Measurements from ENCODE around the gene KDM7A. TPM values are rescaled to one million over a fixed set of nuclear protein-coding genes. Genes with fewer than 3 reads are reported as not detected.

The KDM7A gene
- total RNA-seq, 1 experiment from 2014 or later = 11.7 TPM

DNA sequence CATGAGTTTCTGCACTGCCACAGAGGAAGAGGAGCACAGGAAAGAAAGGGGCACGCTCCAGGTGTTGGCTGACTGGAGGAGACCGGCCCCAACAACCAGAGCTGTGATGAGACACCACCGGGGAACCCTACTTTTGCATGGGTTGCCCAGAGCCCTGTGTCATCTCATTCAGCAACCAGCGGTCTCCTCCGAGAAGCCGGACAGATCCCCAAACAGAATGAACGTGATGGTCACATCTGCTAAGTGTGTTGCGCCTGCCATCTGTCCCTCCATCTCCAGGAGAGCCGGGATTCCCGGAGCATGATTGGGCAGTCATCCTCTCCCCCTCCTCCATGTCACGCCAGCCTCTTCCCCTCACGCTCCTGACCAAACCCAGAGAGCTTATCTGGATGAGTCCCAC lies 136.9 kb downstream of the KDM7A start:
- CTCF ChIA-PET = no interaction called here
- H3K36me3 ChIP-seq (ENCODE audit: insufficient read depth, low read length, poor library complexity, severe bottlenecking) = no peaks in the 10 kb centered on the region
- TF ChIP-seq, protein P1, sequence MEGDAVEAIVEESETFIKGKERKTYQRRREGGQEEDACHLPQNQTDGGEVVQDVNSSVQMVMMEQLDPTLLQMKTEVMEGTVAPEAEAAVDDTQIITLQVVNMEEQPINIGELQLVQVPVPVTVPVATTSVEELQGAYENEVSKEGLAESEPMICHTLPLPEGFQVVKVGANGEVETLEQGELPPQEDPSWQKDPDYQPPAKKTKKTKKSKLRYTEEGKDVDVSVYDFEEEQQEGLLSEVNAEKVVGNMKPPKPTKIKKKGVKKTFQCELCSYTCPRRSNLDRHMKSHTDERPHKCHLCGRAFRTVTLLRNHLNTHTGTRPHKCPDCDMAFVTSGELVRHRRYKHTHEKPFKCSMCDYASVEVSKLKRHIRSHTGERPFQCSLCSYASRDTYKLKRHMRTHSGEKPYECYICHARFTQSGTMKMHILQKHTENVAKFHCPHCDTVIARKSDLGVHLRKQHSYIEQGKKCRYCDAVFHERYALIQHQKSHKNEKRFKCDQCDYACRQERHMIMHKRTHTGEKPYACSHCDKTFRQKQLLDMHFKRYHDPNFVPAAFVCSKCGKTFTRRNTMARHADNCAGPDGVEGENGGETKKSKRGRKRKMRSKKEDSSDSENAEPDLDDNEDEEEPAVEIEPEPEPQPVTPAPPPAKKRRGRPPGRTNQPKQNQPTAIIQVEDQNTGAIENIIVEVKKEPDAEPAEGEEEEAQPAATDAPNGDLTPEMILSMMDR (conservative IDR thresholded peaks at IDR 0.05; ENCODE audit: low read depth, low read length) = no peak
- no peak for TF ChIP-seq EZH2 (IDR thresholded peaks at IDR 0.05; ENCODE audit: borderline replicate concordance, low read depth, low read length, poor library complexity, severe bottlenecking)
- no peaks in the 10 kb centered on the region for H3K4me1 ChIP-seq (ENCODE audit: insufficient read depth, low read length, poor library complexity, severe bottlenecking)
- POLR2A ChIA-PET (ENCODE audit: low non-redundant PET) = no interaction called here
- BruUV-seq (replicated peaks) = no TSS peak
- no peaks in the 10 kb centered on the region for H3K27me3 ChIP-seq (replicated peaks; ENCODE audit: insufficient read depth, low read depth, low read length, poor library complexity)
- intact Hi-C loops (cut with micrococcal nuclease; ENCODE audit: unreplicated experiment) = no loop called here
- H3K9me3 ChIP-seq (ENCODE audit: low read depth, low read length, poor library complexity, severe bottlenecking) = no peaks in the 10 kb centered on the region
- H3K4me3 ChIP-seq (ENCODE audit: low read depth, low read length, poor library complexity, severe bottlenecking) = no peak overlapping the region
- H3K27ac ChIP-seq (ENCODE audit: low read depth, low read length, poor library complexity, severe bottlenecking) = no peak overlapping the region
- DNase-seq (ENCODE audit: low spot score) = no peak

DNA sequence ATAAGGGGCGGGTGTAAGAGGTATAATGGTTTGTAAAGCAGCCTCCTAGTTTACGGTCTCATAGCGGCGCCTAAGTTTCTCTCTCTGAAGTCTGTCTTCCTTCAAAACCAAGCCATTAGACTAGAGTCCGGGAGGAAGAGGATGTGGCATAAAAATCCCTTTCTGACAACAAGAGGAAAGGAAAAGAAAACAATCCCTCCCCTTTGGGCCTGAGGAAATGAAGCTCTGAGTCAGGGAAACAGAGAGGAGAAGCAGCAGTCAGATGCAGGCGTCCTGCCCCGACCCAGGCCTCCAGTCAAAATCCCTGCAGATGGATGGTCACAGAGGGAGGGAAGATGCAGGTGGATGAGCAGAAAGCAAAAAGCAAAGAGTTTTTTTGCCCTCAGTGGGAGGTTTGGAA lies 137.7 kb downstream of the KDM7A start:
- no peaks in the 10 kb centered on the region for H3K36me3 ChIP-seq (ENCODE audit: insufficient read depth, low read length, poor library complexity, severe bottlenecking)
- ChIA-PET CTCF (no interaction called here), POLR2A (ENCODE audit: low non-redundant PET) (no interaction called here)
- no peaks in the 10 kb centered on the region for H3K4me1 ChIP-seq (ENCODE audit: insufficient read depth, low read length, poor library complexity, severe bottlenecking)
- BruUV-seq (replicated peaks) = no TSS peak
- H3K27me3 ChIP-seq (replicated peaks; ENCODE audit: insufficient read depth, low read depth, low read length, poor library complexity) = no peaks in the 10 kb centered on the region
- TF ChIP-seq EZH2 (IDR thresholded peaks at IDR 0.05; ENCODE audit: borderline replicate concordance, low read depth, low read length, poor library complexity, severe bottlenecking) = no peak
- TF ChIP-seq, protein P1 (conservative IDR thresholded peaks at IDR 0.05; ENCODE audit: low read depth, low read length) = no peak
- no peak overlapping the region for H3K4me3 ChIP-seq (ENCODE audit: low read depth, low read length, poor library complexity, severe bottlenecking)
- DNase-seq (ENCODE audit: low spot score) = no peak
- no peak overlapping the region for H3K27ac ChIP-seq (ENCODE audit: low read depth, low read length, poor library complexity, severe bottlenecking)
- intact Hi-C loops (cut with micrococcal nuclease; ENCODE audit: unreplicated experiment) = no loop called here
- no peaks in the 10 kb centered on the region for H3K9me3 ChIP-seq (ENCODE audit: low read depth, low read length, poor library complexity, severe bottlenecking)

DNA sequence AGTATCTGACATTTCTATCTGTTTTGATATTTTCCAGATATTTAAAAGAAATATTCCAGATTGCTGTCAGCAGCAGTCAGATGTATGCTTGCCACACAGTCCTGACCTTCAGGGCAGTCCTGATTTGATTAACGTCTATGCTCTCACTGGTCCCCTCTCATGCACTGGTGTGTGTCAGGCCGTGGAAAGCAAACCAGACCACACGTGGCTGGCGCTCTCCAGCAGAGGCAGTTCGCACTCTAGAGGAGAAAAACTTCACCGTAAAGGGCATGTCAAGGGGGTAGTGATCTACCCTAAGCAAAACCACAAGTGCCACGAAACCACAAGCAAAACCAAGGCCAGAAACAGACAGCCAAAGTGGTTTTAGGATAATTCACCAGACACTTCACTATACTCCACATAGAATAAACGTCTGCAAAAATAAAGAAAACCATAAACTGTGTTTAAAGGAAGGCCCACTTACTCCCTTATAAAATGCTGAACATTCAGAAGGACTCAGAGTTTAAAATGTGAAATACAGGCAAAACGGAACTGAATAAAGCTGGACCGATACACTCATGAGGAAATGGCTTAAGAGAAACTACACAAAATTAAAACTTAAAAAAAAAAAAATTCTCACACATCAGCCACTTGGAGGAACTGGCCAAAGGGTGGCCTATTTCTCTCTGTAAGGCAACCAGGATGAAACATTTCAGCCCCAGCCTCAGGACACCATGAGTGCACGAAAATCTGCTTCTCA lies 140.4 kb downstream of the KDM7A start:
- ChIA-PET CTCF (no interaction called here), POLR2A (ENCODE audit: low non-redundant PET) (no interaction called here)
- Histone ChIP-seq H3K4me1 (ENCODE audit: insufficient read depth, low read length, poor library complexity, severe bottlenecking) (no peaks in the 10 kb centered on the region), H3K27ac (ENCODE audit: low read depth, low read length, poor library complexity, severe bottlenecking) (no peak overlapping the region), H3K27me3 (replicated peaks; ENCODE audit: insufficient read depth, low read depth, low read length, poor library complexity) (no peaks in the 10 kb centered on the region), H3K36me3 (ENCODE audit: insufficient read depth, low read length, poor library complexity, severe bottlenecking) (no peaks in the 10 kb centered on the region), H3K9me3 (ENCODE audit: low read depth, low read length, poor library complexity, severe bottlenecking) (no peaks in the 10 kb centered on the region), H3K4me3 (ENCODE audit: low read depth, low read length, poor library complexity, severe bottlenecking) (no peak overlapping the region)
- intact Hi-C loops (cut with micrococcal nuclease; ENCODE audit: unreplicated experiment) = no loop called here
- no peak for DNase-seq (ENCODE audit: low spot score)
- BruUV-seq (replicated peaks) = no TSS peak
- no peak for TF ChIP-seq EZH2 (IDR thresholded peaks at IDR 0.05; ENCODE audit: borderline replicate concordance, low read depth, low read length, poor library complexity, severe bottlenecking)
- TF ChIP-seq, protein P1 (conservative IDR thresholded peaks at IDR 0.05; ENCODE audit: low read depth, low read length) = no peak
